Neutrophil (primary cell): Measurements from ENCODE around the gene ABCB10.

Source experiments
- H3K27ac ChIP-seq: fragments of 200-600 bp; sonication (generic); 2 replicates; pipeline ENCODE4 v1.5.1; 2016; ENCODE audit warnings: mild to moderate bottlenecking, moderate library complexity
- H3K27me3 ChIP-seq: fragments of 200-600 bp; sonication (generic); 2 replicates; pipeline ENCODE4 v1.6.0; 2016; ENCODE audit warnings: mild to moderate bottlenecking
- H3K36me3 ChIP-seq: fragments of 200-600 bp; sonication (generic); 2 replicates; pipeline ENCODE4 v1.5.1; 2017
- H3K4me1 ChIP-seq, 2 experiments: fragments of 200-600 bp in 1 of 2; sonication (generic) in 1 of 2; 1 replicate in 1 of 2; 2 replicates in 1 of 2; pipeline versions ENCODE4 v1.5.1 to v1.6.1; 2013 to 2016; ENCODE audit warnings: low read depth in 1 of 2, low read length in 1 of 2, mild to moderate bottlenecking in 1 of 2, moderate library complexity in 1 of 2; ENCODE audit not compliant: control insufficient read depth in 1 of 2, insufficient read depth in 1 of 2
- H3K4me3 ChIP-seq, 2 experiments: fragments of 200-600 bp in 1 of 2; sonication (generic) in 1 of 2; 1 replicate in 1 of 2; 2 replicates in 1 of 2; pipeline ENCODE4 v1.5.1; 2013 to 2016; ENCODE audit warnings: low read depth in 1 of 2, low read length in 1 of 2, mild to moderate bottlenecking in 1 of 2, moderate library complexity in 1 of 2
- H3K9me3 ChIP-seq: fragments of 200-600 bp; sonication (generic); 2 replicates; pipeline ENCODE4 v1.5.1; 2016
- TF ChIP-seq, protein P1 (sequence below): fragments of 200-600 bp; sonication (generic); IDR thresholded peaks from 2 replicates; pipeline ENCODE4 v1.5.1; 2016; ENCODE audit warnings: antibody characterized with exemption

The ABCB10 gene

DNA sequence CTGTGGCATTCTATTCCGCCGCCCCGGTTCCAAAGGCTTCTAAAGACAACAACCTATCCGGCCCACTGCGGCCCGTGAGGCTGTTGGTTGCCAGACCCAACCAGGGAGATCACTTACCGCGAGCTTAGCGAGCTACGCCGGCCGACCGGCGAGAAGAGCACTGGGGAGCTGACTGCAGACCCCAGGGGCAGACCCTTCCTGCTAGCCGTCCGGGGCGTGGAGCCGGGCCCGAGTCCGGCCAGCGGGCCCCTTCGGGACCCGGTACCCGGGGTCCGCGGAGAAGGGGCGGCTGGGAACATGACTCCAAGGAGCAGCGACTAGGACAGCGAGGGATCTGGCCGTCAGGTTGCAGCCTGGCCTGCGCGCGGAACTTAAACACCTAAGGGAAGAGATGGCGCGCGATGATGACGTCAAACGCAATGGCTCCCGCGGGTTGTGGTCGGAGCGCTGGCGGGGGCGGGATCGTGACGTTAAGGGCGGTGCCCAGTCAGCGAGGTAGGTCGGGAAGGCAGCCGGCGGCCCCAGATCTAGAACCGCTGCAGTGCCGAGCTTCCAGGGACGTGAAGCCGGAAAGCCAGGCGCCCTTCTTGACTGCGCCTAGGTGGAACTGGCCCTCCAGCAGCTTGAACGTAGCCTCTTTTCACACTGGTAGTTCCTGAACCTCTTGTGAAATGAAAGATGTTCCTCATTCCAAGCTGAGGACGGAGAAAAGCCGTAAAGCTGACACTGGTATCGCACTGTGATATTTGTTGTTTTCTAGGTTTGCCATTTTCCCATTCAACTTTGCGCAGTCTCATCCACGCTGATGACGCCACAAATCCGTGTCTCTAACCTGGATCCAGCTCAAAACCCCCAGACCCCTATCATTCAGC lies 50.3 kb downstream of the ABCB10 start, which contains the start of gene NUP133:
TSS of gene NUP133 (minus strand) at position 391 of the 872 bp plus-strand sequence. CDS start at position 299, 92 bp downstream.
- TF ChIP-seq, protein P1, sequence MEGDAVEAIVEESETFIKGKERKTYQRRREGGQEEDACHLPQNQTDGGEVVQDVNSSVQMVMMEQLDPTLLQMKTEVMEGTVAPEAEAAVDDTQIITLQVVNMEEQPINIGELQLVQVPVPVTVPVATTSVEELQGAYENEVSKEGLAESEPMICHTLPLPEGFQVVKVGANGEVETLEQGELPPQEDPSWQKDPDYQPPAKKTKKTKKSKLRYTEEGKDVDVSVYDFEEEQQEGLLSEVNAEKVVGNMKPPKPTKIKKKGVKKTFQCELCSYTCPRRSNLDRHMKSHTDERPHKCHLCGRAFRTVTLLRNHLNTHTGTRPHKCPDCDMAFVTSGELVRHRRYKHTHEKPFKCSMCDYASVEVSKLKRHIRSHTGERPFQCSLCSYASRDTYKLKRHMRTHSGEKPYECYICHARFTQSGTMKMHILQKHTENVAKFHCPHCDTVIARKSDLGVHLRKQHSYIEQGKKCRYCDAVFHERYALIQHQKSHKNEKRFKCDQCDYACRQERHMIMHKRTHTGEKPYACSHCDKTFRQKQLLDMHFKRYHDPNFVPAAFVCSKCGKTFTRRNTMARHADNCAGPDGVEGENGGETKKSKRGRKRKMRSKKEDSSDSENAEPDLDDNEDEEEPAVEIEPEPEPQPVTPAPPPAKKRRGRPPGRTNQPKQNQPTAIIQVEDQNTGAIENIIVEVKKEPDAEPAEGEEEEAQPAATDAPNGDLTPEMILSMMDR = peak; percentile 22
- H3K4me3 ChIP-seq = peak within 1 kb of the TSS; percentile 86 to 91
- peaks cover 17 to 23% of the 10 kb centered on the region in 2 experiments for H3K4me1 ChIP-seq
- peak within 1 kb of the TSS; percentile 93 for H3K27ac ChIP-seq
- no peaks in the 10 kb centered on the region for H3K9me3 ChIP-seq
- peaks cover 4% of the 10 kb centered on the region for H3K36me3 ChIP-seq
- no peaks in the 10 kb centered on the region for H3K27me3 ChIP-seq

DNA sequence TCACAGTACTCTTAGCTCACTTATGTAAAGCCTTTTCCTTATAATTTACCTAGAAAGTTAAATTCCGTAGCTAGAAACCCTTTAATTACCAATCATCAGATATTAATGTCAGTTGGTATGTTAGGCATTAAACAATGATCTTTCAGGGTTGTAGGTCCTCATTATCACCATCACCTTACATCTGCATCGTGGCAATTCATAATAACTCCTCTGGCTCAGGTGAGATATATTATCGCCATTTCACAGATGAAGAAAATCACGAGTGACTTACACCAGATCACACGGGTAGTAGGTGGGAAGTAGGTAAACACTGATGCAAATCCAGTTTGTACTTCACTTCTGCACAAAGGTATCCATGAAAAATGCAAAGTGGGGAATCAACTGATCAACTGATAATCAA lies 51.0 kb downstream of the ABCB10 start:
- Histone ChIP-seq H3K27ac (peak overlapping the region; percentile 93), H3K27me3 (no peaks in the 10 kb centered on the region), H3K4me1 (peaks cover 17 to 23% of the 10 kb centered on the region in 2 experiments), H3K4me3 (peak overlapping the region; percentile 86 to 91), H3K36me3 (peaks cover 4% of the 10 kb centered on the region), H3K9me3 (no peaks in the 10 kb centered on the region)
- TF ChIP-seq, protein P1 = no peak

DNA sequence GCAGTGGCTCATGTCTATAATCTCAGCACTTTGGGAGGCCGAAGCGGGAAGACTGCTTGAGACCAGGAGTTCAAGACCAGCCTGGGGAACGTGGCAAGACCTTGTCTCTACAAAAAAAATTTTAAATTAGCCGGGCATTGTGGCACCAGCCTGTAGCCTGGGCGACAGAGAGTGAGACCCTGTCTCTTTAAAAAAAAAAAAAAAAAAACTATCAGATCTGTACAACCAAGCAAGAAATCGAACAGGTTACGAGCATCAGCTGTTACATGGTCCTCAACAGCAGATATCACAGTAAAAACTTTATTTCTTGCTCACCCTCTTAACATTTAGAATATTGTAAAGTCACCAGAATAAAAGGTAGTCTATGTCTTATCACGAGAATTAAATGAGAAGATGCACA lies 51.9 kb downstream of the ABCB10 start:
- peaks cover 6% of the 10 kb centered on the region for H3K36me3 ChIP-seq
- H3K4me3 ChIP-seq = no peak overlapping the region
- TF ChIP-seq, protein P1 = no peak
- peaks cover 17 to 23% of the 10 kb centered on the region in 2 experiments for H3K4me1 ChIP-seq
- no peak overlapping the region for H3K27ac ChIP-seq
- H3K27me3 ChIP-seq = no peaks in the 10 kb centered on the region
- H3K9me3 ChIP-seq = no peaks in the 10 kb centered on the region

DNA sequence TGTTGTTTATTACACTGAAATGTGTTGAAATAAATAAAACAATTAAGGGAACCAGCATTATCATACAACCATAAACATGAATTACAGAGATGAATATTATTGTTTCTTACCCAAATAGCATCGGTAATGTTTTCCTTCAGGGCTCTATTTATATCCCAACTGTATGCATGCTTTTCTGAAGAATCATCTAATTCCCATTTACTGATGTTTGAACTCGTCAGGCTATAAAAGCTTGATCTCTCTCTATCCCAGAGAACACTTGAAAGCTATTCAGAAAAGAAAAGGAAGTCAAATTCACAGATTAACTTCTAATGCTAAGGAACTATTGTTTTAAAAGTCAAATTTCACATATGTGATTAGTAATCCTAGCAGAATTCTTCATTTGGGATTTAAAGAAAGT lies 62.7 kb downstream of the ABCB10 start:
- H3K9me3 ChIP-seq = no peaks in the 10 kb centered on the region
- H3K27ac ChIP-seq = no peak overlapping the region
- H3K36me3 ChIP-seq = peaks cover 90% of the 10 kb centered on the region
- TF ChIP-seq, protein P1 = no peak
- H3K4me1 ChIP-seq = no peaks in the 10 kb centered on the region
- H3K27me3 ChIP-seq = no peaks in the 10 kb centered on the region
- no peak overlapping the region for H3K4me3 ChIP-seq

DNA sequence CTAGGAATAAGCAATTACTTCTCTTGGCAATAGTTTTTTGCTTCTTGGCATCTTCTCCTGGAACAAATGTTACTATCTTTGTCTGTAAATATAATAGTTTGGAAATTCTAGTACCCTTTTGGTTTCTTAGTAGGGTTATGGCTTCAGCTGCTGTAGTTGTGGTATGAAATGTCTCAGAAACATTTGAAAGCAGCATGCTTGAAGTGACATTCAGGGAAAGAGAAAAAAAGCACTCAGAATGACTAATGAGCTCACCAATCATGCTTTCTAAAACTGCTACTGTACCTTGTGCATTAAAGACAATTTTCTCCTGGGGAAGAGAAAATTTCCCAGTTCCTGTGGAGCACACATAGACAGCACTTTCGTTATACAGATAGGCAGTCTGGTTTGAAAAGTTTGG lies 71.3 kb downstream of the ABCB10 start:
- Histone ChIP-seq H3K36me3 (peaks cover 86% of the 10 kb centered on the region), H3K27ac (no peak overlapping the region), H3K9me3 (no peaks in the 10 kb centered on the region), H3K4me3 (no peak overlapping the region), H3K27me3 (no peaks in the 10 kb centered on the region), H3K4me1 (no peaks in the 10 kb centered on the region)
- TF ChIP-seq, protein P1 = no peak
